HK-2 (cell line): ENCODE measurements around the gene DOCK7.
A peak's percentile ranks its signal among the peaks of the same experiment; 100 is the strongest.
"Not testable (repeated sequence)": the region's sequence is repeated elsewhere in the genome, so short reads cannot be mapped to it uniquely, and the experiment has no call there.

Experiments used
- DNase-seq: peaks from one replicate; pipeline ENCODE4 v3.0.0-alpha.2; 2018; ENCODE audit not compliant: unreplicated experiment

DOCK7 gene, protein sequence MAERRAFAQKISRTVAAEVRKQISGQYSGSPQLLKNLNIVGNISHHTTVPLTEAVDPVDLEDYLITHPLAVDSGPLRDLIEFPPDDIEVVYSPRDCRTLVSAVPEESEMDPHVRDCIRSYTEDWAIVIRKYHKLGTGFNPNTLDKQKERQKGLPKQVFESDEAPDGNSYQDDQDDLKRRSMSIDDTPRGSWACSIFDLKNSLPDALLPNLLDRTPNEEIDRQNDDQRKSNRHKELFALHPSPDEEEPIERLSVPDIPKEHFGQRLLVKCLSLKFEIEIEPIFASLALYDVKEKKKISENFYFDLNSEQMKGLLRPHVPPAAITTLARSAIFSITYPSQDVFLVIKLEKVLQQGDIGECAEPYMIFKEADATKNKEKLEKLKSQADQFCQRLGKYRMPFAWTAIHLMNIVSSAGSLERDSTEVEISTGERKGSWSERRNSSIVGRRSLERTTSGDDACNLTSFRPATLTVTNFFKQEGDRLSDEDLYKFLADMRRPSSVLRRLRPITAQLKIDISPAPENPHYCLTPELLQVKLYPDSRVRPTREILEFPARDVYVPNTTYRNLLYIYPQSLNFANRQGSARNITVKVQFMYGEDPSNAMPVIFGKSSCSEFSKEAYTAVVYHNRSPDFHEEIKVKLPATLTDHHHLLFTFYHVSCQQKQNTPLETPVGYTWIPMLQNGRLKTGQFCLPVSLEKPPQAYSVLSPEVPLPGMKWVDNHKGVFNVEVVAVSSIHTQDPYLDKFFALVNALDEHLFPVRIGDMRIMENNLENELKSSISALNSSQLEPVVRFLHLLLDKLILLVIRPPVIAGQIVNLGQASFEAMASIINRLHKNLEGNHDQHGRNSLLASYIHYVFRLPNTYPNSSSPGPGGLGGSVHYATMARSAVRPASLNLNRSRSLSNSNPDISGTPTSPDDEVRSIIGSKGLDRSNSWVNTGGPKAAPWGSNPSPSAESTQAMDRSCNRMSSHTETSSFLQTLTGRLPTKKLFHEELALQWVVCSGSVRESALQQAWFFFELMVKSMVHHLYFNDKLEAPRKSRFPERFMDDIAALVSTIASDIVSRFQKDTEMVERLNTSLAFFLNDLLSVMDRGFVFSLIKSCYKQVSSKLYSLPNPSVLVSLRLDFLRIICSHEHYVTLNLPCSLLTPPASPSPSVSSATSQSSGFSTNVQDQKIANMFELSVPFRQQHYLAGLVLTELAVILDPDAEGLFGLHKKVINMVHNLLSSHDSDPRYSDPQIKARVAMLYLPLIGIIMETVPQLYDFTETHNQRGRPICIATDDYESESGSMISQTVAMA (N-terminal part only)

GRCh38 chr1:62687903-62688686 is at the start of gene DOCK7:
DOCK7 (minus strand) TSS chr1:62688386; CDS start chr1:62688264, 122 bp downstream.
- DNase-seq = peak; percentile 84

DNA sequence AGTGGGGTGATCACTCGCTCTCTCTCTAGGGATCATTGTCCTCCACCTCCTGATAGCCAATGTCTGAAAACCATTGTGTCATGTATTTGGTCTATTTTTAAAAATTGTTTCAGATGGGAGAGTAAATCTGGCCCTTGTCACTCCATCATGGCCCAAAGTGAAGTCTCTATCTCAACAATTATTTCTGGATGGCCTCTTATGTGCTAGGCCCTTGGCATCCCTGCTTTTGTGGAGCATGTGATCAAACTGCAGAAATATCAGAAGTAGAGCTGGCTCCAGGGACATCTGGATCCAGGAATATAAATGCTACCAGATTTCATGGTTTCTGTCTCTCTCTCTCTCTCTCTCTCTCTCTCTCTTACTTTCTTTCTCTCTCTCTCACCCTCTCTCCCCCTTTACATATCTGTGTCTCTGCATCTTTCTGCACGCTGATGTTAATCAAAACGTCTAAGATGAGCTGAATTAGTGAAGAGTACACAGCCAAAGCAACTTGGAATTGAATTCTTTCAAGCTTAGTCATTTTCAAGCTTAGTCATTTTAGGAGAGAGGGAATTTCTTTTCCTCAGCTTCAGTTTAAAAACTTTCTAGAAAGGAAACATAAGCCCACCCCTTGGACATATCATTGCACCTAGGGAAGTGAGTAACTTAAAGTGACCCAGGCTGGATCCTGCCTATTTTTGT is 47.4 kb upstream of the DOCK7 start:
- DNase-seq = peak; percentile 9

DNA sequence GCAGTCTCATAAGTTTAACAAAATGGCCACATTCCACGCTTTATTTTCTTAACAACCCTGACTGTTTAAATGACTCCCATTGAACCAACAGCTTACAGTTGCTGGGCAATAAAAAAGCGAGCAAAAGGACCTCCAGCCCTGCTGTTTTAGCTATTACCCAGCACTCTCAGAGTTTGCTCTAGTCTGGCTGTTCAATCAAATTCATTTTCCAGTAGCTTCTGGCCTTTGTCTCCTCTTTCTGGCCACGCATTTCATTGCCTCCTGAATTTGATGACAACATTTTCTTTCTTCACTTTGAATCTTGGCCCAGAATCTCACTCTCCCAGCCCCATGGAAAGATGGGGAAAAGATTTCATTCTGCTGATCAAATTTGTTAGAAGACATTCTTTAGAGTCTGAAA is 44.1 kb upstream of the DOCK7 start:
- no peak for DNase-seq

GRCh38 chr1:62728963-62729362 is 40.8 kb upstream of the DOCK7 start:
- DNase-seq = no peak

DNA sequence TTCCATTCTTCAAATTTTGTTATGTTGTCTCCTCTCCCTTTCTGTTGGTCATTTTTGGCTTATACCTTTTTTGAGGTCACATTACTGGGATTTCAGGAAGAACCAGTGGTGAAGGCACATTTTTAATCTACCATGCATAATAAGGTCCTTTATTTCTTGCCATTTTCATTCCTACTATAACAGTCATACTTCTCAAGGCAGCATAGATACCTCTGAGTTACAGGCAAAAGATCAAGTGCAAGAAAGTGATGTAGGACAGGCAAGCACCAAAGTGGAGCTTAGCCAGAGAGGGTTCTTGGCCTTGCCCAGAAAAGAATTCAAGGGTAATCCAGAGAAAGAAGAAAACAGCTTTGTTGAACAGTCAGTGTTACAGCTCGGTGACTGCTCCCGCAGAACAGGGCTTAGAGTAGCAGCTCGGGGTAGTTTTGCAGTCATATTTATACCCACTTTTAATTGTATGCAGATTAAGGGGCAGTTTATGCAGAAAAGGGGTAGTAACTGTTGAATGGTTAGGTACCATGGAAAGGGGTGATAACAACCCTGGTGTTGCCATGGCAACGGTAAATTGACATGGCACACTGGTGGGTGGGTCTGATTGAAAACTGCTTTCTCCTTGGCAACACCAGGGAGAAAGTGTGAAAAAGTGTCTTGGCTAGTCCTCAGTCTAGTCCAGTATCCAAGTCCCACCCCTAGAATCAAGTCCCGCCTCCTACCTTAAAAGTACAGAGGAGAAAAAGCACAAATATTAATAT is 39.6 kb upstream of the DOCK7 start:
- no peak for DNase-seq

GRCh38 chr1:62726011-62726442 is 37.8 kb upstream of the DOCK7 start:
- no peak for DNase-seq

DNA sequence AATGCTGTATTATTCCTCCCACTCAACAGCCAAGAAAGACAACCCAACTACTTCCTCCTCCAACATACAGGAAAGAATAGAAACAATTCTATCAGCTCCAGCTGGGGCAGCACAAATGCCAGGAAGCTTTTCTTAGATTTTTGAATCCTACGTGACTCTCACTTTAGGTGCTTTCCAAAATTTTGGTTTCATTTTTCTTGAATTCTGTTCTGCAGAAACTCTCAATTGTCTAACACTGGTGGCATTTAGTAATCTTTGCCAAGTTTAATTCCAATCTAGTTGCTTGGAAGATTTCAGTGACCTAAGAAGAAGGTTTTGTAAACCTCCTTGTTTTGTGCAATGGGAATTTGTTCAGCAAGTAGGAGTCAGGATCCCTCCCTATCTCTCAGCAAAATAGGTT is 37.1 kb upstream of the DOCK7 start:
- no peak for DNase-seq

DNA sequence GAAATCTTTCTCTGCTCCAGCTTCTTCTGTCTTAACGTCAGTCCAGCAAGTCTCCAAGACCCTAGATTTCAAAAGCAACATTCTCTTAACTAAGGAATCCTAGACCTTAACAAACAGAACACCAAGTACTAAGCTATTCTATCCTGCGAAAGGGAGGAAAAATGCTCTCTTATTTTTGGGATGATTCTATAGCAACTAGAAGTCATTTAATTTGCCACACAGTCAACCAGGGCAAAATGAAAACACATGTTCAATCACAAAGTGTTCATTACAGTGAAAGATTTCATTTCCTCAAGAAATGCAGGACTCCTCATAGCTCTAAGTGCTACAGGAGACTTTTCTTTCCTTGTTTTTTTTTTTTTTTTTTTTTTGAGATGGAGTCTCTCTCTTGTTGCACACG is 36.2 kb upstream of the DOCK7 start:
- no peak for DNase-seq

GRCh38 chr1:62723883-62724282 is 35.7 kb upstream of the DOCK7 start:
- DNase-seq = no peak

GRCh38 chr1:62722796-62723195 is 34.6 kb upstream of the DOCK7 start:
- no peak for DNase-seq

DNA sequence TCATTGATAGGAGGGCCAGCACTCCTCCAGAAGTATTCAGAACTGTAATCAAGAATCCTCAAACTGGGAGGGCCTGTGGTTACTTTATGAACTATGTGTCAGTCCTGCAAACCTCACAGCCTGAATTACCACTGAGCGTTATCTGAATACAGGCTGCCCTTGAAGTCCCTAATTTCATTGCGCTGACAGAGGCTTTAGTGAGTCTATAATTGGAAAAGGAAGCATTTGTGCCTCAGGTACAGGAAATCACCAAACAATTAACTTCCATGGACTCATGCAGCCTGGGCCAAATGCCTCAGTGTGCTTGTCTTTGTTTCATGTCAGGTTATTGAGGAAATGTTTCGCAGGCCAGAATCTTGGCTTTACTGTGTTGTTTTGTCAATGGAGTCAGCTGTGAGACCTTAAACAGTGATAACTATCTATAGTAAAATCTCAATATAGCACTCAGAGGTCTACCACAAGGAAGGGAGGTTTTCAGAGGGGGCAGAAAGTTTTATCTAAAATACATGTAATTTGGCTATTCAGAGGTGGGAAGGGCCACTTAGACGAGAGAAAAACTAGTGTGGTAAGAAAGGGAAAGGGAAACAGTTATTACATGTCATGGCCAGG is 32.9 kb upstream of the DOCK7 start:
- no peak for DNase-seq

- not testable (repeated sequence) for DNase-seq
These were observed 30.2 kb upstream of the DOCK7 start for GRCh38 chr1:62718400-62718799.

- no peak for DNase-seq
These were observed 29.3 kb upstream of the DOCK7 start for GRCh38 chr1:62717483-62717882.

DNA sequence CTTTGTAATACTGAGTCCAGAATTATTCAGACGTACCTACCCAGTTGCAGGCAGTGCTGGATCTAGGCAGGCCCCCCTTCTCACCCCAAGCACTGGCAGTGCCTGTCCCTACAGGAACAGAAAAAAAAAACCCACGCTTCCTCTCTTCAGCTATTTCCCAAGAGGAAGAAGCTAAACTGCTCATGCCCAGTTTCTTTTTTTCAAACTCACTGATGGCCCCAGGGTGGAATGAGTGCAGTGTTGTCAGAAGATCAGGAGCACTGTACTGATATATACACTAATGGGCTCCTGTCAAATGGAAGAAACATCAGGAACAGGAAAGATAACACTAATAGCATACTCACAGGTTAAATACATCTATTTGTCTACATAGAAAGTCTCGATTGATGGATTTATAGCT is 28.2 kb upstream of the DOCK7 start:
- DNase-seq = no peak

- DNase-seq = no peak
These were observed 24.4 kb upstream of the DOCK7 start for GRCh38 chr1:62712336-62713243.

DNA sequence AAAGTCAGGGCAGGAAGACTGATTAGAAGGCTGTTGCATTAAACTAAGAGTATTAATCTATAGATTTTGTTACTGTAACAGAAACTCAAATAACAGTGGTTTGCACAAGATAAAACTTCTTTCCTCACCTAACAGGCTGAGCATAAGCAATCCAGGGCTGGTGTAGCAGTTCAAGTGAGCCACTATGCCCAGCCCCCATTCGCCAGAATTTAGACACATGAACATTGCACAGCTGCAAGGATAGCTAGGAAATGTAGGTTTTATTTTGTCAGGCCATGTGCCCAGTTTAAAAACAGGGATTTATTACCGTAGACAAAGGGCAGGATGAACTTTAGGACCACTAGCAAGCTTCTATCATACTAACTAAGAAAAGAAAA is 19.5 kb upstream of the DOCK7 start:
- no peak for DNase-seq

DNA sequence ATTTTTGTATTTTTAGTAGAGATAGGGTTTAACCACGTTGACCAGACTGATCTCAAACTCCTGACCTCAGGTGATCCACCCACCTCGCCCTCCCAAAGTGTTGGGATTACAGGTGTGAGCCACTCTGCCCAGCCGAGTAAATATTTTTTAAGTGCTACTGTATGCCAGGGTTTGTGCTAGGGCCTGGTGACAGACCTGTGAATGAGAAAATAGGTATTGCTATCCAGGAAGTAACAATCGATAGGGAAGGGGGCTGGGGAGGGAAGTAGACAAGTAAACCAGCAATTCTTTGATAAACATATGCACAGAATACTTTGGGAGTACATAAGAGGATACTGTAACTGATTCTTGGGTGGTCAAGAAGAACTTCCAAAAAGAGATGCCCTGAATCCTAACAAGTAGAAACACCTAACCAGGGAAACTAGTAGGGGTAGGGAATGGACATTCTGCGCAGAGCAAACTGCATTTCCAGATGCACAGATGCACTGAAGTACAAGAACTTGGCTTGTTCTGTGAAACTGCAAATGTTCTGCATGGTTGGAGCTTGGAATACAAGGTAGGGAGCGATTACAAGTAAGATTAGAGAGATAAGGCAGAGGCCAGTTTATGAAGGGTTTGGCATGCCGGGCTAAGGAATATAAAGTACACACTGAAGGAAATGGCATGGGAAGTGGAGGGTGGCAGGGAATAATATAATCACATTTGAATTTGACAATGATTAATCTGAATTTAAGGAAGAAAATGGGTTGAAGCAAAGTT is 19.0 kb upstream of the DOCK7 start:
- no peak for DNase-seq

DNA sequence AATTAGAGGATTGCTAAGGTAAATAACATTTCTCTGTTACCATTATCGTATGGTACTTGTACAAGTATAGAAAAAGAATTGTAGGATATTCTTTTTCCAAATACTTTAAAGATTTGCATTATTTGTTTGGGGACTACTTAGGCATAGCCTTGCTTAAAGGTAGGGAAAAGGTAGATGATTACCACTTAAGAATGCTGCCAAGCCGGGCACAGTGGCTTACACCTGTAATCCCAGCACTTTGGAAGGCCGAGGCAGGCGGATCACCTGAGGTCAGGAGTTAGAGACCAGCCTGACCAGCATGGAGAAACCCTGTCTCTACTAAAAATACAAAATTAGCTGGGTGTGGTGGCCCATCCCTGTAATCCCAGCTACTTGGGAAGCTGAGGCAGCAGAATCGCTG is 10.0 kb upstream of the DOCK7 start:
- DNase-seq = not testable (repeated sequence)
